Activated CD4-positive, alpha-beta memory T cell treated with anti-CD3 and anti-CD28 coated beads for 36 hours (primary cell): ENCODE measurements around the gene GGTA1. TPM values are rescaled to one million over a fixed set of nuclear protein-coding genes. Genes with fewer than 3 reads are reported as not detected.
"Not testable (repeated sequence)": the region's sequence is repeated elsewhere in the genome, so short reads cannot be mapped to it uniquely, and the experiment has no call there.

Source experiments
- CTCF ChIA-PET: fragments of 350-600 bp; sonication (Branson Sonifier 250); formaldehyde crosslinking; loops from one replicate; lab custom pipeline; 2021; ENCODE audit warnings: antibody characterized with exemption, inconsistent platforms; lab: Charles Lee
- POLR2A ChIA-PET: fragments of 350-600 bp; sonication (Branson Sonifier 250); formaldehyde crosslinking; loops from one replicate; lab custom pipeline; 2021; ENCODE audit warnings: antibody characterized with exemption; lab: Charles Lee
- DNase-seq: peaks from one replicate; pipeline ENCODE4 v3.0.0-alpha.2; 2020
- H3K27ac Mint-ChIP-seq: one replicate; pipeline ENCODE4 v1.8.0; 2021; ENCODE audit warnings: mixed read lengths
- H3K27me3 Mint-ChIP-seq: one replicate; pipeline ENCODE4 v1.8.0; 2021; ENCODE audit warnings: mixed read lengths
- H3K36me3 Mint-ChIP-seq: one replicate; pipeline ENCODE4 v1.8.0; 2021; ENCODE audit warnings: mixed read lengths
- H3K4me1 Mint-ChIP-seq: one replicate; pipeline ENCODE4 v1.8.0; 2021; ENCODE audit warnings: low read depth, mixed read lengths
- H3K4me3 Mint-ChIP-seq: one replicate; pipeline ENCODE4 v1.8.0; 2021; ENCODE audit warnings: mild to moderate bottlenecking, mixed read lengths
- H3K9me3 Mint-ChIP-seq: one replicate; pipeline ENCODE4 v1.8.0; 2021; ENCODE audit warnings: mixed read lengths
- intact Hi-C: fragments of 100-400 bp; cut with micrococcal nuclease; formaldehyde crosslinking; loops from one replicate; pipeline ENCODE4 v1.15.1; 2023
- total RNA-seq, 2 experiments: library from RNA; stranded (reverse); gene quantifications; one replicate each; pipeline ENCODE4 v1.2.3, GENCODE V29; 2021

GGTA1 gene
- total RNA-seq, 2 experiments from 2014 or later: not detected

GRCh38 chr9:121476156-121476555, 23.5 kb downstream of the GGTA1 start:
- Mint-ChIP-seq H3K4me1 (no peaks in the 10 kb centered on the region), H3K4me3 (no peak overlapping the region), H3K36me3 (no peaks in the 10 kb centered on the region), H3K27me3 (peaks cover 5% of the 10 kb centered on the region), H3K27ac (no peak overlapping the region), H3K9me3 (no peaks in the 10 kb centered on the region)
- no peak for DNase-seq
- ChIA-PET POLR2A (interaction anchor here (0.6 kb wide), 1 partner anchor 121 kb away, joined by 3 read pairs; no protein-coding TSS in a partner anchor), CTCF (interaction anchor here (0.6 to 1.5 kb wide), 4 partner anchors 13 to 564 kb away, joined by 3 read pairs; no protein-coding TSS in a partner anchor)
- intact Hi-C loops: no loop called here

- ChIA-PET POLR2A (no interaction called here), CTCF (no interaction called here)
- Mint-ChIP-seq H3K36me3 (no peaks in the 10 kb centered on the region), H3K4me3 (no peak overlapping the region), H3K27ac (no peak overlapping the region), H3K9me3 (no peaks in the 10 kb centered on the region), H3K27me3 (peaks cover 11% of the 10 kb centered on the region), H3K4me1 (no peaks in the 10 kb centered on the region)
- no peak for DNase-seq
- intact Hi-C loops: no loop called here
These were observed 25.3 kb downstream of the GGTA1 start for GRCh38 chr9:121474231-121474947.

- ChIA-PET POLR2A (no interaction called here), CTCF (no interaction called here)
- Mint-ChIP-seq H3K4me3 (no peak overlapping the region), H3K4me1 (no peaks in the 10 kb centered on the region), H3K9me3 (no peaks in the 10 kb centered on the region), H3K36me3 (no peaks in the 10 kb centered on the region), H3K27ac (no peak overlapping the region), H3K27me3 (peaks cover 17% of the 10 kb centered on the region)
- DNase-seq: no peak
- intact Hi-C loops: no loop called here
These were observed 26.4 kb downstream of the GGTA1 start for GRCh38 chr9:121473229-121473628.

- Mint-ChIP-seq H3K27me3 (peaks cover 17% of the 10 kb centered on the region), H3K4me3 (no peak overlapping the region), H3K4me1 (no peaks in the 10 kb centered on the region), H3K36me3 (no peaks in the 10 kb centered on the region), H3K27ac (no peak overlapping the region), H3K9me3 (no peaks in the 10 kb centered on the region)
- DNase-seq: no peak
- ChIA-PET CTCF (no interaction called here), POLR2A (no interaction called here)
- intact Hi-C loops: no loop called here
These were observed 27.2 kb downstream of the GGTA1 start for GRCh38 chr9:121472446-121472845.

- intact Hi-C loops: no loop called here
- H3K9me3 Mint-ChIP-seq: no peaks in the 10 kb centered on the region
- no peaks in the 10 kb centered on the region for H3K36me3 Mint-ChIP-seq
- DNase-seq: no peak
- peaks cover 26% of the 10 kb centered on the region for H3K27me3 Mint-ChIP-seq
- CTCF ChIA-PET: no interaction called here
- H3K4me3 Mint-ChIP-seq: no peak overlapping the region
- POLR2A ChIA-PET: no interaction called here
- no peak overlapping the region for H3K27ac Mint-ChIP-seq
- H3K4me1 Mint-ChIP-seq: peaks cover 2% of the 10 kb centered on the region
These were observed 33.5 kb downstream of the GGTA1 start for GRCh38 chr9:121466142-121466541.

GRCh38 chr9:121464968-121465367, 34.7 kb downstream of the GGTA1 start:
- Mint-ChIP-seq H3K36me3 (no peaks in the 10 kb centered on the region), H3K27ac (no peak overlapping the region), H3K27me3 (peaks cover 26% of the 10 kb centered on the region), H3K9me3 (no peaks in the 10 kb centered on the region), H3K4me3 (no peak overlapping the region), H3K4me1 (peaks cover 2% of the 10 kb centered on the region)
- POLR2A ChIA-PET: no interaction called here
- CTCF ChIA-PET: no interaction called here
- intact Hi-C loops: no loop called here
- no peak for DNase-seq

- H3K9me3 Mint-ChIP-seq: no peaks in the 10 kb centered on the region
- peaks cover 31% of the 10 kb centered on the region for H3K27me3 Mint-ChIP-seq
- ChIA-PET CTCF (interaction anchor here (0.8 to 3.0 kb wide), 9 partner anchors 10 to 252 kb away, joined by 3 to 15 read pairs (median 3); no protein-coding TSS in a partner anchor), POLR2A (no interaction called here)
- peak; percentile 44 for DNase-seq
- H3K27ac Mint-ChIP-seq: no peak overlapping the region
- intact Hi-C loops: no loop called here
- H3K36me3 Mint-ChIP-seq: no peaks in the 10 kb centered on the region
- H3K4me3 Mint-ChIP-seq: no peak overlapping the region
- H3K4me1 Mint-ChIP-seq: peaks cover 2% of the 10 kb centered on the region
These were observed 36.4 kb downstream of the GGTA1 start for GRCh38 chr9:121463026-121463807.

- no peak overlapping the region for H3K4me3 Mint-ChIP-seq
- CTCF ChIA-PET: no interaction called here
- DNase-seq: no peak
- H3K9me3 Mint-ChIP-seq: no peaks in the 10 kb centered on the region
- intact Hi-C loops: no loop called here
- peaks cover 11% of the 10 kb centered on the region for H3K4me1 Mint-ChIP-seq
- H3K27me3 Mint-ChIP-seq: peaks cover 35% of the 10 kb centered on the region
- H3K27ac Mint-ChIP-seq: no peak overlapping the region
- POLR2A ChIA-PET: no interaction called here
- H3K36me3 Mint-ChIP-seq: no peaks in the 10 kb centered on the region
These were observed 40.1 kb downstream of the GGTA1 start for GRCh38 chr9:121459513-121459912.

- CTCF ChIA-PET, intact Hi-C loops, POLR2A ChIA-PET: not testable (repeated sequence)
These were observed 41.2 kb downstream of the GGTA1 start for GRCh38 chr9:121458449-121458848.

GRCh38 chr9:121455527-121456239, 44.0 kb downstream of the GGTA1 start:
- ChIA-PET POLR2A (no interaction called here), CTCF (interaction anchor here (1.0 to 2.3 kb wide), 3 partner anchors 10 to 136 kb away, joined by 3 to 9 read pairs (median 3); no protein-coding TSS in a partner anchor)
- Mint-ChIP-seq H3K27ac (no peak overlapping the region), H3K36me3 (no peaks in the 10 kb centered on the region), H3K9me3 (no peaks in the 10 kb centered on the region), H3K4me1 (peaks cover 9% of the 10 kb centered on the region), H3K27me3 (peaks cover 38% of the 10 kb centered on the region), H3K4me3 (no peak overlapping the region)
- DNase-seq: peak; percentile 49
- intact Hi-C loops: no loop called here

More at GRCh38 chr9:121458449-121458848, 41.2 kb downstream of the GGTA1 start:
- not testable (repeated sequence) for H3K4me3 Mint-ChIP-seq, H3K27ac Mint-ChIP-seq, DNase-seq, H3K36me3 Mint-ChIP-seq, H3K9me3 Mint-ChIP-seq
- Mint-ChIP-seq H3K27me3 (peaks cover 35% of the 10 kb centered on the region), H3K4me1 (peaks cover 11% of the 10 kb centered on the region)

- intact Hi-C loops: no loop called here
- H3K27me3 Mint-ChIP-seq: peaks cover 39% of the 10 kb centered on the region
- no peak for DNase-seq
- no peaks in the 10 kb centered on the region for H3K9me3 Mint-ChIP-seq
- ChIA-PET CTCF (interaction anchor here (1.0 to 3.5 kb wide), 3 partner anchors 7 to 135 kb away, joined by 3 to 15 read pairs (median 9); no protein-coding TSS in a partner anchor), POLR2A (no interaction called here)
- peaks cover 9% of the 10 kb centered on the region for H3K4me1 Mint-ChIP-seq
- H3K27ac Mint-ChIP-seq: no peak overlapping the region
- no peak overlapping the region for H3K4me3 Mint-ChIP-seq
- H3K36me3 Mint-ChIP-seq: no peaks in the 10 kb centered on the region
These were observed 44.7 kb downstream of the GGTA1 start for GRCh38 chr9:121454972-121455371.
